Calu3 (cell line): ENCODE data around the gene LTB. TPM values are rescaled to one million over a fixed set of nuclear protein-coding genes. Genes with fewer than 3 reads are reported as not detected.

Experiments used
- BruUV-seq: library from RNA; stranded (reverse); fragments of 400-500 nt; replicated peaks from 2 replicates; lab custom pipeline; 2021; lab: Mats Ljungman, UMichigan
- CTCF ChIA-PET: fragments of 300-600 bp; sonication (Branson Sonifier 250); formaldehyde crosslinking; loops from one replicate; lab custom pipeline; 2022; ENCODE audit warnings: antibody characterized with exemption; lab: Charles Lee
- DNase-seq: peaks from one replicate; pipeline ENCODE4 v3.0.0; 2022
- H3K27ac Mint-ChIP-seq: one replicate; pipeline ENCODE4 v1.8.0; 2022; ENCODE audit warnings: mixed read lengths; ENCODE audit not compliant: unreplicated experiment
- H3K27me3 Mint-ChIP-seq: one replicate; pipeline ENCODE4 v1.8.0; 2022; ENCODE audit warnings: mixed read lengths; ENCODE audit not compliant: unreplicated experiment
- H3K36me3 Mint-ChIP-seq: one replicate; pipeline ENCODE4 v1.8.0; 2022; ENCODE audit warnings: mild to moderate bottlenecking, moderate library complexity, mixed read lengths; ENCODE audit not compliant: insufficient read depth, unreplicated experiment
- H3K4me1 Mint-ChIP-seq: one replicate; pipeline ENCODE4 v1.8.0; 2022; ENCODE audit warnings: mild to moderate bottlenecking, low read depth, mixed read lengths; ENCODE audit not compliant: unreplicated experiment
- H3K4me3 Mint-ChIP-seq: one replicate; pipeline ENCODE4 v1.8.0; 2022; ENCODE audit warnings: mild to moderate bottlenecking, low read depth, moderate library complexity, mixed read lengths; ENCODE audit not compliant: unreplicated experiment
- H3K9me3 Mint-ChIP-seq: one replicate; pipeline ENCODE4 v1.8.0; 2022; ENCODE audit warnings: low read depth, mixed read lengths; ENCODE audit not compliant: unreplicated experiment
- intact Hi-C: fragments of 100-400 bp; cut with micrococcal nuclease; formaldehyde crosslinking; loops from one replicate; pipeline ENCODE4 v1.10.0; 2022; ENCODE audit not compliant: unreplicated experiment
- total RNA-seq: library from RNA; stranded (reverse); gene quantifications from 2 replicates; pipeline ENCODE4 v1.2.3, GENCODE V29; 2022
- TF ChIP-seq, protein P1 (sequence below): fragments of 200-600 bp; IDR thresholded peaks from one replicate; pipeline ENCODE4 v1.8.0; 2022; ENCODE audit warnings: antibody characterized with exemption; ENCODE audit not compliant: unreplicated experiment

Gene LTB
- total RNA-seq, 1 experiment from 2014 or later: 1.4 TPM

DNA sequence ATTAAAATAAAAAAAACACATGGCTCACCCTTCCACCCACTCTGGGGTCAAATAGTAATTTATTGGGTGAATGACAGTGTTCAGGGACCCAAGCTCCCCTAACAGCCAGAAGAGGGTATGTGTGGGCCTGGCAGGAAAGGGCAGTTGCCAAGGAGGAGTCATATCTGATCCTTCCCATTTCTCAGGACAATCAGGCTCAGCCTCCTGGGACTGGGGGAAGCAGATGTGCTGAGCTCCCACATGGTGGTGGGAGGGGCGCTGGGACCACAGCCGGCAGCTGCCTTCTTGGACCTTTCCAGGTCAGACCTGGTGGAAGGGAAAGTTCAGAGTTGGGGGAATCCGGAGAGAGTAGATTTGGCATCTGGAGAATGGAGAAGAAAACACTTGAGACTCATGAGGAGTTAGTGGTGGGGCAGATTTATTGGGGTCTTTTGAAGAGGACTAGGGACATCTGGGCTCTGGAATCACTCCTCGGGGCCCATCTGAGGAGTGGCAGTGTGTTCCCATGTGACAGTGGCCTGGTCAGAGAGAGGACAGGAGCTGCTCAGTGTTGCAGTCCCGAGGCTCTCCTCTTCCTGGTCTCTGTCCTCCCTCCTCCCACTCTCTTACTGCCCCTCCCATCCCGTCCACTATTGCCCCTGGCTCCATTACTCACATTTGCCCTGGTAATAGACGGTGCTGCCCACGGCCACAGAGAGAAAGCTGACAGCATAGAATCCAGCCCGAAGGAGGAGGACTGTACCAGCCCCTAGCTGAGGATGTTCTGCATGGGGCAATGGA, 6.8 kb upstream of the LTB start:
- H3K27ac Mint-ChIP-seq: no peak overlapping the region
- intact Hi-C loops: no loop called here
- TF ChIP-seq, protein P1, sequence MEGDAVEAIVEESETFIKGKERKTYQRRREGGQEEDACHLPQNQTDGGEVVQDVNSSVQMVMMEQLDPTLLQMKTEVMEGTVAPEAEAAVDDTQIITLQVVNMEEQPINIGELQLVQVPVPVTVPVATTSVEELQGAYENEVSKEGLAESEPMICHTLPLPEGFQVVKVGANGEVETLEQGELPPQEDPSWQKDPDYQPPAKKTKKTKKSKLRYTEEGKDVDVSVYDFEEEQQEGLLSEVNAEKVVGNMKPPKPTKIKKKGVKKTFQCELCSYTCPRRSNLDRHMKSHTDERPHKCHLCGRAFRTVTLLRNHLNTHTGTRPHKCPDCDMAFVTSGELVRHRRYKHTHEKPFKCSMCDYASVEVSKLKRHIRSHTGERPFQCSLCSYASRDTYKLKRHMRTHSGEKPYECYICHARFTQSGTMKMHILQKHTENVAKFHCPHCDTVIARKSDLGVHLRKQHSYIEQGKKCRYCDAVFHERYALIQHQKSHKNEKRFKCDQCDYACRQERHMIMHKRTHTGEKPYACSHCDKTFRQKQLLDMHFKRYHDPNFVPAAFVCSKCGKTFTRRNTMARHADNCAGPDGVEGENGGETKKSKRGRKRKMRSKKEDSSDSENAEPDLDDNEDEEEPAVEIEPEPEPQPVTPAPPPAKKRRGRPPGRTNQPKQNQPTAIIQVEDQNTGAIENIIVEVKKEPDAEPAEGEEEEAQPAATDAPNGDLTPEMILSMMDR: no peak
- no peaks in the 10 kb centered on the region for H3K9me3 Mint-ChIP-seq
- CTCF ChIA-PET: interaction anchor here (1.5 kb wide), 1 partner anchor 12 kb away, joined by 5 read pairs; no protein-coding TSS in a partner anchor
- H3K36me3 Mint-ChIP-seq: no peaks in the 10 kb centered on the region
- no peaks in the 10 kb centered on the region for H3K4me1 Mint-ChIP-seq
- BruUV-seq: no TSS peak
- DNase-seq: no peak
- H3K4me3 Mint-ChIP-seq: no peak overlapping the region
- peaks cover 31% of the 10 kb centered on the region for H3K27me3 Mint-ChIP-seq

DNA sequence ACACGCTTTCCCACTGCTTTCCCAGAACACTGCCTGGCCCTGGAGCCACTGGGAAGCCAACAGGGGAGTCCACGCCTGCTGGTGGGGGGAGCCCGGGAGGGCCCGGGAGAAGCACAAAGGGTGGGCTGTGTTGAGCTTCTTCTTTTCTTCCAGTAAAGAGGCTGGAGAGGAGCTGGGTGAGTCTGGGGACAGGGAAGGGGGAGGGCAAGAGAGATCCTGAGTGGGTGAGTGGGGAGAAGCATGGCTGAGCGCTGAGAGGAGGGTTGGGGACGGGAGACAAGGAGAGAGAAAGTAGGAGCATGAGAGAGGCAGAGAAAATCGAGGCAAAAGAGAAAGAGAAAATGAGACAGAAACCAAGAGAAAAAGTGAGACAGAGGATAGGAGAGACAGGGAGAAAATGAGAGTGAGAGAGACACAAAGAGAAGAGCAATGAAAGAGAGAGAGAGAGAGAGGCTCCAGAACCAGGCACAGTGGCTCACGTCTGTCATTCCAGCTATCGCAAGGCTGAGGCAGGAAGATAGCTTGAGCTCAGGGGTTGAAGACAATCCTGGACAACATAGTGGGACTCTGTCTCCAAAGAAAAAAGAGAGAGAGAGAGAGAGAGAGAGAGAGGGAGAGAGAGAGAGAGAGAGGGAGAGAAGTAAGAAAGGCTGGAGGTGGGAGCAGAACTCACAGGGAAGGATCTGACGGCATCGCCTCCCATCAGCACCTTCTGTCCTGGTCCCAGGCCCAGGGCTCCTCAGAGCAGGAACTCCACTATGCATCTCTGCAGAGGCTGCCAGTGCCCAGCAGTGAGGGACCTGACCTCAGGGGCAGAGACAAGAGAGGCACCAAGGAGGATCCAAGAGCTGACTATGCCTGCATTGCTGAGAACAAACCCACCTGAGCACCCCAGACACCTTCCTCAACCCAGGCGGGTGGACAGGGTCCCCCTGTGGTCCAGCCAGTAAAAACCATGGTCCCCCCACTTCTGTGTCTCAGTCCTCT, 5.9 kb upstream of the LTB start:
- Mint-ChIP-seq H3K4me3 (no peak overlapping the region), H3K27ac (no peak overlapping the region), H3K36me3 (no peaks in the 10 kb centered on the region), H3K4me1 (no peaks in the 10 kb centered on the region), H3K27me3 (peaks cover 31% of the 10 kb centered on the region), H3K9me3 (no peaks in the 10 kb centered on the region)
- no peak for DNase-seq
- CTCF ChIA-PET: interaction anchor here (0.6 to 2.1 kb wide), 5 partner anchors 8 to 294 kb away, joined by 3 to 10 read pairs (median 4); no protein-coding TSS in a partner anchor
- intact Hi-C loops: no loop called here
- TF ChIP-seq, protein P1: no peak
- BruUV-seq: no TSS peak

DNA sequence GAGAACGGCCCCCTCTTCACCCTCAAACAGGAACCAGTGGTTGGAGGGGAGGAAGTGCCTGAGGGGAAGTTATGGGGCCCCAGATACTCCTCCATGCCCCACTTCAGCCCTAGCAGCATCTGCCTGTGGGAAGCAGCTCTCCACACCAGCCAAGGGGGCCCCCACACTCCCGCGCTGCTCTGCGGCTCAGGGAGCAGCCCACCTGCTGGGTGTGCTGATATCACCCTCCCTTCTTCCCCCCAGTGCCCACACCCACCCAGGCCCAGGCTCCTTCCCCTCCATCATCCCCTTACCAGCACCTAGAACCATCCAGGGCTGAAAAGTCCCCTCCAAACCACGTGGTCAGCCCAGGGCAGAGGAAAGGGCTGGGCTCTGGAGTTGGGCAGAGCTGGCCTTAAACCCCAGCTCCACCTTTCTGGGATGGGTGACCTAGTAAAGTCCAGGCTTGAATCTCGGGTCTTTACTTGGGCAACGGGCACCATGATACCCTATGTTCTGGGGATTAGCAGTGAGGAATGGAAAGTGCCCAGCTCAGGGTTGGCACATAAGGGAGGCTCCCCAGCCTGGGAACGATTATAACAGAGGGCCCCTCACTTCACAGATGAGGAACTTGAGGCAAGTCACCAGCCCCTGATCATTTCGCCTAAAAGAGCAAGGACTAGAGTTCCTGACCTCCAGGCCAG, 4.5 kb upstream of the LTB start:
- intact Hi-C loops: no loop called here
- BruUV-seq: no TSS peak
- CTCF ChIA-PET: interaction anchor here (0.5 to 2.1 kb wide), 3 partner anchors 8 to 13 kb away, joined by 3 to 10 read pairs (median 6); no protein-coding TSS in a partner anchor

More for the DNA sequence above, 4.5 kb upstream of the LTB start:
- peaks cover 2% of the 10 kb centered on the region for H3K36me3 Mint-ChIP-seq
- no peak for DNase-seq
- H3K27me3 Mint-ChIP-seq: peaks cover 40% of the 10 kb centered on the region
- no peak overlapping the region for H3K27ac Mint-ChIP-seq
- TF ChIP-seq, protein P1: no peak
- peaks cover 11% of the 10 kb centered on the region for H3K4me1 Mint-ChIP-seq
- H3K4me3 Mint-ChIP-seq: no peak overlapping the region
- no peaks in the 10 kb centered on the region for H3K9me3 Mint-ChIP-seq
